Central memory CD8-positive, alpha-beta T cell (primary cell): ENCODE data around the gene C4B.
A peak's percentile ranks its signal among the peaks of the same experiment; 100 is the strongest.

Experiments used
- ATAC-seq: fragments of 150-1000 bp; cut with Tn5 transposase; replicated peaks from 2 replicates; pipeline ENCODE4 v1.10.0; 2022; ENCODE audit warnings: mild to moderate bottlenecking, moderate FRiP score, moderate number of reproducible peaks; ENCODE audit not compliant: poor library complexity, severe bottlenecking; ENCODE audit errors: extremely low read depth
- DNase-seq, 2 donors: peaks; one replicate each; pipeline ENCODE4 v3.0.0; 2021; ENCODE audit warnings: low spot score in 2 of 2
- H3K27ac Mint-ChIP-seq: one replicate; pipeline ENCODE4 v1.8.0; 2022; ENCODE audit warnings: low read depth, mild to moderate bottlenecking, moderate library complexity, mixed read lengths
- H3K27me3 Mint-ChIP-seq: one replicate; pipeline ENCODE4 v1.8.0; 2022; ENCODE audit warnings: mixed read lengths
- H3K36me3 Mint-ChIP-seq: one replicate; pipeline ENCODE4 v1.8.0; 2022; ENCODE audit warnings: mild to moderate bottlenecking, moderate library complexity, mixed read lengths; ENCODE audit not compliant: insufficient read depth
- H3K4me1 Mint-ChIP-seq: one replicate; pipeline ENCODE4 v1.8.0; 2022; ENCODE audit warnings: mixed read lengths
- H3K4me3 Mint-ChIP-seq: one replicate; pipeline ENCODE4 v1.8.0; 2022; ENCODE audit warnings: mild to moderate bottlenecking, moderate library complexity, mixed read lengths
- H3K9me3 Mint-ChIP-seq: one replicate; pipeline ENCODE4 v1.8.0; 2022; ENCODE audit warnings: mixed read lengths

C4B gene

GRCh38 chr6:32073101-32073500, 58.5 kb downstream of the C4B start:
- no peaks in the 10 kb centered on the region for H3K9me3 Mint-ChIP-seq
- DNase-seq (no peak), ATAC-seq (no peak)
- H3K27ac Mint-ChIP-seq = no peak overlapping the region
- H3K27me3 Mint-ChIP-seq = peaks cover 48% of the 10 kb centered on the region
- H3K4me1 Mint-ChIP-seq = no peaks in the 10 kb centered on the region
- H3K4me3 Mint-ChIP-seq = no peak overlapping the region
- H3K36me3 Mint-ChIP-seq = no peaks in the 10 kb centered on the region

- no peaks in the 10 kb centered on the region for H3K36me3 Mint-ChIP-seq
- ATAC-seq (no peak), DNase-seq (no peak)
- no peak overlapping the region for H3K27ac Mint-ChIP-seq
- peaks cover 48% of the 10 kb centered on the region for H3K27me3 Mint-ChIP-seq
- H3K9me3 Mint-ChIP-seq = no peaks in the 10 kb centered on the region
- H3K4me3 Mint-ChIP-seq = no peak overlapping the region
- H3K4me1 Mint-ChIP-seq = no peaks in the 10 kb centered on the region
Observed at GRCh38 chr6:32073613-32074012, 59.0 kb downstream of the C4B start.

- DNase-seq (no peak), ATAC-seq (no peak)
- Mint-ChIP-seq H3K4me1 (no peaks in the 10 kb centered on the region), H3K9me3 (no peaks in the 10 kb centered on the region), H3K36me3 (no peaks in the 10 kb centered on the region), H3K27ac (no peak overlapping the region), H3K27me3 (peaks cover 37% of the 10 kb centered on the region), H3K4me3 (no peak overlapping the region)
Observed at GRCh38 chr6:32074996-32075532, 60.5 kb downstream of the C4B start.

- ATAC-seq = no peak
- Mint-ChIP-seq H3K9me3 (no peaks in the 10 kb centered on the region), H3K4me3 (no peak overlapping the region), H3K36me3 (no peaks in the 10 kb centered on the region), H3K27ac (no peak overlapping the region), H3K27me3 (peaks cover 34% of the 10 kb centered on the region), H3K4me1 (no peaks in the 10 kb centered on the region)
- DNase-seq = no peak
Observed at GRCh38 chr6:32075781-32076180, 61.2 kb downstream of the C4B start.

- ATAC-seq (no peak), DNase-seq (no peak)
- Mint-ChIP-seq H3K27me3 (peaks cover 36% of the 10 kb centered on the region), H3K4me1 (no peaks in the 10 kb centered on the region), H3K36me3 (no peaks in the 10 kb centered on the region), H3K4me3 (no peak overlapping the region), H3K27ac (no peak overlapping the region), H3K9me3 (no peaks in the 10 kb centered on the region)
Observed at GRCh38 chr6:32076321-32076809, 61.8 kb downstream of the C4B start.

GRCh38 chr6:32079566-32080290, 65.1 kb downstream of the C4B start:
- H3K36me3 Mint-ChIP-seq = no peaks in the 10 kb centered on the region
- peaks cover 51% of the 10 kb centered on the region for H3K27me3 Mint-ChIP-seq
- no peaks in the 10 kb centered on the region for H3K9me3 Mint-ChIP-seq
- DNase-seq = no peak
- no peak overlapping the region for H3K4me3 Mint-ChIP-seq
- H3K27ac Mint-ChIP-seq = no peak overlapping the region
- ATAC-seq = no peak
- no peaks in the 10 kb centered on the region for H3K4me1 Mint-ChIP-seq

- H3K9me3 Mint-ChIP-seq = no peaks in the 10 kb centered on the region
- no peak for ATAC-seq
- DNase-seq = no peak
- H3K27ac Mint-ChIP-seq = no peak overlapping the region
- no peaks in the 10 kb centered on the region for H3K4me1 Mint-ChIP-seq
- no peak overlapping the region for H3K4me3 Mint-ChIP-seq
- H3K36me3 Mint-ChIP-seq = no peaks in the 10 kb centered on the region
- H3K27me3 Mint-ChIP-seq = peaks cover 59% of the 10 kb centered on the region
Observed at GRCh38 chr6:32081168-32081990, 66.8 kb downstream of the C4B start.

GRCh38 chr6:32082478-32082877, 67.9 kb downstream of the C4B start:
- H3K27ac Mint-ChIP-seq = no peak overlapping the region
- H3K4me1 Mint-ChIP-seq = peaks cover 6% of the 10 kb centered on the region
- peaks cover 66% of the 10 kb centered on the region for H3K27me3 Mint-ChIP-seq
- H3K4me3 Mint-ChIP-seq = no peak overlapping the region
- ATAC-seq (no peak), DNase-seq (no peak)
- no peaks in the 10 kb centered on the region for H3K9me3 Mint-ChIP-seq
- H3K36me3 Mint-ChIP-seq = peaks cover 1% of the 10 kb centered on the region

- H3K27me3 Mint-ChIP-seq = peaks cover 66% of the 10 kb centered on the region
- H3K27ac Mint-ChIP-seq = peak overlapping the region; percentile 30
- no peak for DNase-seq
- no peaks in the 10 kb centered on the region for H3K9me3 Mint-ChIP-seq
- no peak overlapping the region for H3K4me3 Mint-ChIP-seq
- H3K36me3 Mint-ChIP-seq = peaks cover 1% of the 10 kb centered on the region
- H3K4me1 Mint-ChIP-seq = peaks cover 6% of the 10 kb centered on the region
- ATAC-seq = no peak
Observed at GRCh38 chr6:32082935-32083334, 68.3 kb downstream of the C4B start.

- Mint-ChIP-seq H3K27ac (no peak overlapping the region), H3K4me3 (no peak overlapping the region), H3K4me1 (peaks cover 6% of the 10 kb centered on the region), H3K9me3 (no peaks in the 10 kb centered on the region), H3K36me3 (peaks cover 1% of the 10 kb centered on the region), H3K27me3 (peaks cover 66% of the 10 kb centered on the region)
- ATAC-seq = no peak
- no peak for DNase-seq
Observed at GRCh38 chr6:32083812-32084768, 69.5 kb downstream of the C4B start.

- ATAC-seq = no peak
- Mint-ChIP-seq H3K27me3 (peaks cover 66% of the 10 kb centered on the region), H3K27ac (no peak overlapping the region), H3K4me3 (no peak overlapping the region), H3K36me3 (peaks cover 1% of the 10 kb centered on the region), H3K9me3 (no peaks in the 10 kb centered on the region), H3K4me1 (peaks cover 6% of the 10 kb centered on the region)
- no peak for DNase-seq
Observed at GRCh38 chr6:32084780-32085179, 70.2 kb downstream of the C4B start.
